Breast epithelium (tissue), 4 donors: ENCODE data around the gene LCP2. TPM values are rescaled to one million over a fixed set of nuclear protein-coding genes. Genes with fewer than 3 reads are reported as not detected.

Source experiments
- DNase-seq, 2 donors: peaks; one replicate each; pipeline ENCODE4 v3.0.0-alpha.2; 2019; ENCODE audit warnings: low spot score in 2 of 2
- H3K27ac ChIP-seq, 2 donors: fragments of 200-600 bp; sonication (generic) in 1 of 2; one replicate each; pipeline ENCODE4 v1.5.1; 2016 to 2019; ENCODE audit warnings: mild to moderate bottlenecking in 1 of 2
- H3K27me3 ChIP-seq, 2 donors: fragments of 200-600 bp; sonication (generic) in 1 of 2; one replicate each; pipeline versions ENCODE4 v1.5.1 to v1.6.0; 2017 to 2019; ENCODE audit warnings: control low read depth in 1 of 2, mild to moderate bottlenecking in 1 of 2
- H3K36me3 ChIP-seq: fragments of 200-600 bp; one replicate; pipeline ENCODE4 v1.5.1; 2019
- H3K4me1 ChIP-seq, 2 donors: fragments of 200-600 bp; sonication (generic); one replicate each; pipeline ENCODE4 v1.5.1; 2016 to 2019; ENCODE audit warnings: control low read depth in 1 of 2
- H3K4me3 ChIP-seq, 3 donors: fragments of 200-600 bp; sonication (generic); 1 replicate in 2 of 3; 2 replicates in 1 of 3; pipeline ENCODE4 v1.5.1; 2016 to 2019; ENCODE audit warnings: mild to moderate bottlenecking in 3 of 3, moderate library complexity in 2 of 3
- H3K9me3 ChIP-seq, 2 donors: fragments of 200-600 bp; sonication (generic) in 1 of 2; one replicate each; pipeline ENCODE4 v1.5.1; 2016 to 2019; ENCODE audit warnings: control low read depth in 1 of 2
- CTCF ChIP-seq, 3 donors: fragments of 450-650 bp; IDR thresholded peaks; one replicate each; pipeline ENCODE4 v1.5.1; 2016 to 2017; ENCODE audit warnings: antibody characterized with exemption in 3 of 3, mild to moderate bottlenecking in 3 of 3, moderate library complexity in 3 of 3
- POLR2A ChIP-seq: fragments of 450-650 bp; IDR thresholded peaks from one replicate; pipeline ENCODE4 v1.6.1; 2016; ENCODE audit warnings: antibody characterized with exemption, mild to moderate bottlenecking, moderate library complexity
- POLR2AphosphoS5 ChIP-seq, 3 donors: sonication (generic); formaldehyde crosslinking; IDR thresholded peaks; one replicate each; pipeline ENCODE4 v1.6.1; 2017; ENCODE audit warnings: antibody characterized with exemption in 3 of 3
- intact Hi-C: fragments of 100-400 bp; cut with DNase I; formaldehyde crosslinking; loops from one replicate; pipeline ENCODE4 v1.15.1; 2023; ENCODE audit warnings: low total_unique reads
- total RNA-seq, 3 donors: library from RNA; depleted of rRNA; stranded (reverse); fragments of >200 nt; gene quantifications; one replicate each; pipeline ENCODE4 v1.1.0, GENCODE V29; 2016

LCP2 gene
- total RNA-seq, 3 donors from 2014 or later = 15.4 to 41.4 (median 21.8) TPM

- TF ChIP-seq POLR2AphosphoS5 (IDR thresholded peaks at IDR 0.05) (no peak), CTCF (IDR thresholded peaks at IDR 0.05) (no peak), POLR2A (no peak)
- Histone ChIP-seq H3K4me1 (no peaks in the 10 kb centered on the region), H3K27ac (no peak overlapping the region), H3K9me3 (no peaks in the 10 kb centered on the region), H3K36me3 (no peaks in the 10 kb centered on the region), H3K4me3 (no peak overlapping the region), H3K27me3 (no peaks in the 10 kb centered on the region)
- intact Hi-C loops = no loop called here
- no peak for DNase-seq
Measured at GRCh38 chr5:170211575-170212334, 85.8 kb downstream of the LCP2 start.

GRCh38 chr5:170206958-170207357 lies 90.6 kb downstream of the LCP2 start:
- H3K4me1 ChIP-seq = no peaks in the 10 kb centered on the region
- no peaks in the 10 kb centered on the region for H3K9me3 ChIP-seq
- no peak overlapping the region for H3K27ac ChIP-seq
- H3K4me3 ChIP-seq = no peak overlapping the region
- no peak for DNase-seq
- TF ChIP-seq POLR2AphosphoS5 (IDR thresholded peaks at IDR 0.05) (no peak), POLR2A (no peak), CTCF (IDR thresholded peaks at IDR 0.05) (no peak)
- no peaks in the 10 kb centered on the region for H3K27me3 ChIP-seq
- intact Hi-C loops = no loop called here
- H3K36me3 ChIP-seq = no peaks in the 10 kb centered on the region

GRCh38 chr5:170206216-170206615 lies 91.4 kb downstream of the LCP2 start:
- no peaks in the 10 kb centered on the region for H3K27me3 ChIP-seq
- no peak for DNase-seq
- no peak for TF ChIP-seq POLR2AphosphoS5 (IDR thresholded peaks at IDR 0.05)
- no peak for TF ChIP-seq POLR2A
- TF ChIP-seq CTCF (IDR thresholded peaks at IDR 0.05) = no peak
- no peaks in the 10 kb centered on the region for H3K36me3 ChIP-seq
- intact Hi-C loops = no loop called here
- H3K9me3 ChIP-seq = no peaks in the 10 kb centered on the region
- H3K27ac ChIP-seq = no peak overlapping the region
- H3K4me1 ChIP-seq = no peaks in the 10 kb centered on the region
- H3K4me3 ChIP-seq = no peak overlapping the region

GRCh38 chr5:170204202-170204601 lies 93.4 kb downstream of the LCP2 start:
- TF ChIP-seq CTCF (IDR thresholded peaks at IDR 0.05) (no peak), POLR2A (no peak), POLR2AphosphoS5 (IDR thresholded peaks at IDR 0.05) (no peak)
- no peak for DNase-seq
- Histone ChIP-seq H3K36me3 (no peaks in the 10 kb centered on the region), H3K4me1 (no peaks in the 10 kb centered on the region), H3K4me3 (no peak overlapping the region), H3K9me3 (no peaks in the 10 kb centered on the region), H3K27ac (no peak overlapping the region), H3K27me3 (no peaks in the 10 kb centered on the region)
- intact Hi-C loops = no loop called here

GRCh38 chr5:170202117-170202516 lies 95.5 kb downstream of the LCP2 start:
- H3K4me3 ChIP-seq = no peak overlapping the region
- intact Hi-C loops = no loop called here

More at GRCh38 chr5:170202117-170202516, 95.5 kb downstream of the LCP2 start:
- Histone ChIP-seq H3K27me3 (no peaks in the 10 kb centered on the region), H3K36me3 (no peaks in the 10 kb centered on the region), H3K27ac (no peak overlapping the region), H3K9me3 (no peaks in the 10 kb centered on the region), H3K4me1 (no peaks in the 10 kb centered on the region)
- TF ChIP-seq CTCF (IDR thresholded peaks at IDR 0.05) (no peak), POLR2AphosphoS5 (IDR thresholded peaks at IDR 0.05) (no peak), POLR2A (no peak)
- DNase-seq = no peak
